Stomach (tissue), 4 donors: ENCODE data around the gene RCOR1.
"Not testable (repeated sequence)": the region's sequence is repeated elsewhere in the genome, so short reads cannot be mapped to it uniquely, and the experiment has no call there.

Experiments used
- CTCF ChIP-seq, 7 experiments: fragments of 450-650 bp in 4 of 7; fragments of 200-600 bp in 3 of 7; sonication (generic) in 3 of 7; IDR thresholded peaks; one replicate each; pipeline ENCODE4 v1.5.1; 2016 to 2019; ENCODE audit warnings: antibody characterized with exemption in 7 of 7, control low read depth in 2 of 7, mild to moderate bottlenecking in 1 of 7
- POLR2A ChIP-seq, 4 donors: fragments of 450-650 bp; IDR thresholded peaks; one replicate each; pipeline ENCODE4 v1.6.1; 2016; ENCODE audit warnings: antibody characterized with exemption in 4 of 4, control low read depth in 2 of 4, mild to moderate bottlenecking in 1 of 4, moderate library complexity in 1 of 4
- POLR2AphosphoS5 ChIP-seq, 3 donors: sonication (generic); formaldehyde crosslinking; IDR thresholded peaks; one replicate each; pipeline ENCODE4 v1.6.1; 2016; ENCODE audit warnings: antibody characterized with exemption in 3 of 3

- TF ChIP-seq CTCF, POLR2A, POLR2AphosphoS5 (IDR thresholded peaks at IDR 0.05): not testable (repeated sequence)
Observed at GRCh38 chr14:102575846-102576428, 16.5 kb upstream of the RCOR1 start.
